HPDE6-E6E7 (cell line): Measurements from ENCODE around the gene GZMA.
"Not testable (repeated sequence)": the region's sequence is repeated elsewhere in the genome, so short reads cannot be mapped to it uniquely, and the experiment has no call there.

Experiments used
- DNase-seq: peaks from one replicate; pipeline ENCODE4 v3.0.0; 2011; ENCODE audit warnings: missing footprints; ENCODE audit errors: extremely low spot score

GZMA gene

GRCh38 chr5:55102348-55102747, at the start of gene GZMA:
TSS of gene GZMA (plus strand) at chr5:55102646. CDS start at chr5:55102683, 37 bp downstream.
- DNase-seq, result no peak

DNA sequence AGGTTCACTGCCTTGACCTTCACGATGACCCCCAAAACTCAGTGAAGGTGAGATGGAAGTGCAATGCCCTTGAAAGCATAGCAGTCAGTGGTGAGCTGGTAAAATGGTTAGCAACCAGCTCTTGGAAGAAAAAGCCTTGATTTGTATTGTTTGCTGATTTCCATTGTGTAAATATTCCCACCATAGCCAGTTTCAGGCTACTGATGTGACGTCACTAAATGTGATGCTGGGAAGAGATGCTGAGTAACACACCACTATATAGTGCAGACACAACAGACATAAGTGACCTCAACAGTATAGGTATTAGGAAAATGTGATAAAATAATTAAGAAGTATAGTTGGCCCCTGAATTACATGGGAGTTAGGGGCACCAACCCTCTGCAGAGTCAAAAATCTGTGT, 47.3 kb upstream of the GZMA start:
- no peak for DNase-seq

GRCh38 chr5:55062039-55062779, 40.2 kb upstream of the GZMA start:
- DNase-seq, result no peak

GRCh38 chr5:55063220-55063863, 39.1 kb upstream of the GZMA start:
- peak; percentile 21 for DNase-seq

- no peak for DNase-seq
Observed at GRCh38 chr5:55063899-55064298, 38.5 kb upstream of the GZMA start.

DNA sequence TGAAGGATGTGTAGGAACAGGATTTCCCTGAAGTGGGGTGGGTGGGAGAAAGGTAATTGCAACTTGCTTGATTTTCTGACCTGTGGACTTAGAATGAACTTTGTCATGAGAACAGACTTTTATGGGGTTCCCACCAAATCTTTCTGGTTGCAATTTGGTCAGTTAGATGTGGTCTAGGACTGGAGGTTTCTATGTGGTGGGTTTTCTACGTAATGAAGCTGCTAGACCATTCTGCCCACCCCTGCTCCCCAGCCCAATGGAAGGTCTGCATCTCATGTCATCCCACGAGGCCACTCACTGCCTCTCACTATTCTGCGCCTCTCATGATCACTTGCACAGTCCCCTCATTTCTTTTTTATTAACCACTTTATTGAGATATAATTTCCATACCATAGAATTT, 37.9 kb upstream of the GZMA start:
- no peak for DNase-seq

- no peak for DNase-seq
Observed at GRCh38 chr5:55066277-55066676, 36.2 kb upstream of the GZMA start.

DNA sequence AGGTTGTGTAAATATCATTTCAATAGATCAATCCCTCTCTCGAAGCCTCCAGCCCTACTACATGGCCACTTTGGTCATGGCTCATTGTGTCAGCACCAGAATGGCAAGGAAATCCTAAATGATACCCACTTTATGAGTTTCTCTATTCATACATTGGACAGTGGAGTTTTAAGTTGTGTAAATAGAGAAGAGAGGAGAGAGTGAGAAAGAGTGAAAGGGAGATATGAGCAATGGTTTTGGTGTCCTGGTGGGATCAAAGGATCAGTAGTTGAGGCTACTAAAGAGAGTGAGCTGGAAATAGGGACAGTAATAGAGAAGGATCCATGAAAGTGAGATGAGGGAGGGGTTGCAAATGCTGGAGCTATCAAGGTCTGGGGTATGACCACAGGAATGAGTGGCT, 31.5 kb upstream of the GZMA start:
- no peak for DNase-seq

- DNase-seq, result no peak
Observed at GRCh38 chr5:55071413-55071812, 31.0 kb upstream of the GZMA start.

- DNase-seq, result no peak
Observed at GRCh38 chr5:55072666-55073065, 29.8 kb upstream of the GZMA start.

- no peak for DNase-seq
Observed at GRCh38 chr5:55073211-55073610, 29.2 kb upstream of the GZMA start.

- no peak for DNase-seq
Observed at GRCh38 chr5:55081541-55081940, 20.9 kb upstream of the GZMA start.

- DNase-seq, result not testable (repeated sequence)
Observed at GRCh38 chr5:55089301-55089700, 13.1 kb upstream of the GZMA start.

DNA sequence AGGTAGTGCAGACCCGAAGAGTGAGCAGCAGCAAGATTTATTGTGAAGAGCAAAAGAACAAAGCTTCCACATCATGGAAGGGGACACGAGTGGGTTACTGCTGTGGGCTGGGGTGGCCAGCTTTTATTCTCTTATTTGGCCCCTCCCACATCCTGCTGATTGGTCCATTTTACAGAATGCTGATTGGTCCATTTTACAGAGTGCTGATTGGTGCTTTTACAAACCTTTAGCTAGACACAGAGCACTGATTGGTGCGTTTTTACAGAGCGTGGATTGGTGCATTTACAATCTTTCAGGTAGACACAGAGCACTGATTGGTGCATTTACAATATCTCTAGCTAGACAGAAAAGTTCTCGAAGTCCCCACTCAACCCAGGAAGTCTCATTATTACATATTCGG, 11.4 kb upstream of the GZMA start:
- not testable (repeated sequence) for DNase-seq

DNA sequence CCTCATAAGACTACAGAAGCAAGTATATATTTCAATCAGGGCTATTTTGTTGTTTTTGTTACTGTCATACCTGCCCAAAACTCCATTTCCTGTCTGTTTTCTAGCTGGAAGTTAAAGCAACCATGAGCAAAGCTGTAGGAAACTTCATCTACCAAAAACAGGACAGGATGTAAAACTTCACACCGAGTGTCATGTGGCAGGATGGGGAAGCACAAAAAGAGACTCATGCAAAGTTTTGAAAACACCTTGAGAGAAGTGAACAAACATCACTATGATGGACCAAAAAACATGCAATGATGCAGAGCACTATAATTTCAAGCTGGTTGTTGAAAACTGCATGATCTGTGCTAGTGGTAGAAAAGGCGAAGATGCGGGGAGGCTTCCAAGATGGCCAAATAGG, 6.3 kb upstream of the GZMA start:
- DNase-seq, result no peak

- no peak for DNase-seq
Observed at GRCh38 chr5:55096861-55097260, 5.6 kb upstream of the GZMA start.

DNA sequence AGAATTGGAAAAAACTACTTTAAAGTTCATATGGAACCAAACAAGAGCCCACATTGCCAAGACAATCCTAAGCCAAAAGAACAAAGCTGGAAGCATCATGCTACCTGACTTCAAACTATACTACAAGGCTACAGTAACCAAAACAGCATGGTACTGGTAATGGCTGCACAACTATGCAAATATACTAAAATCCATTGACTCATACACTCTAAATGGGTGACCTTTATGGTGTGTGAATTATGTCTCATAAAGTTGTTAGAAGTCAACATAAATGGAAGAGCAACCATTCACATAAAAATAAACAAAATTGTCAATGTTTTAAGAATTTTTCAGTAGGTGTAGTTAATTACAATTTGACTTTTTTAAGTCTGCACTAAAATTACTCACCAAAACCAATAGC, 1.3 kb upstream of the GZMA start:
- not testable (repeated sequence) for DNase-seq

DNA sequence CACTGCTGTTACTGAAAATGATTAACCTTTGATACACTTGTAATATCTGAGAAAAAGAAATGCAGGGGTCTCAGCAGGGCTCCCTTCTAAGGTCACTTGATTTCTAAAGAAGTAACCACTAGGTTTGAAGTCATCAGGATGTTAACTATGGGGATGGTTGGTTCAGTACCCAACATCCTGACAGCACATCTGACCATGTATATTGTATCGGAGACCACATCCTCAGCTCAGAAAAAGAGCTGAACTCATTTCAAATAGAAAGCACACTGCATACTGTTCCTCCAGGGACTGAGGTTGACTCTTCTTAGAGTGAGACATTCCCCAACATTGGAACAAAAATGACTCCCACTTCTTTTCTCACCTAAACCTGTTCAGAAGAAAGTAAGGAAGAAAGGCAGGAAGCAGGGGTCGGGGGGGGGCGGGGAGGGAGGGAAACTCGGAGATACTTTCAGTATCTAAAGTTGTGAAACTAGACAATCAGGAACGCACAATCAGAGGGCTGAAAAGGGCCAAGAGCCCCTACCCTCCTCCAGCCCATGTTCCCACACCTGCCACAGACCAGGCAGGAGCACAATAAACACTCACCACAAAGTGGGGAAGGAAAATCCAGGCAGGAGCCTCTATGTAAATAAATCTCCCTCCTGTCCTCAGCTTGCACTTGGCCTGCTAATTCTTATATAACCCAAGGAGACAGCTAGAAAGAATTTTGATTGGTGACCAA, 730 bp upstream of the GZMA start:
- DNase-seq, result no peak

- no peak for DNase-seq
Observed at GRCh38 chr5:55104036-55104772, 1.8 kb downstream of the GZMA start.

DNA sequence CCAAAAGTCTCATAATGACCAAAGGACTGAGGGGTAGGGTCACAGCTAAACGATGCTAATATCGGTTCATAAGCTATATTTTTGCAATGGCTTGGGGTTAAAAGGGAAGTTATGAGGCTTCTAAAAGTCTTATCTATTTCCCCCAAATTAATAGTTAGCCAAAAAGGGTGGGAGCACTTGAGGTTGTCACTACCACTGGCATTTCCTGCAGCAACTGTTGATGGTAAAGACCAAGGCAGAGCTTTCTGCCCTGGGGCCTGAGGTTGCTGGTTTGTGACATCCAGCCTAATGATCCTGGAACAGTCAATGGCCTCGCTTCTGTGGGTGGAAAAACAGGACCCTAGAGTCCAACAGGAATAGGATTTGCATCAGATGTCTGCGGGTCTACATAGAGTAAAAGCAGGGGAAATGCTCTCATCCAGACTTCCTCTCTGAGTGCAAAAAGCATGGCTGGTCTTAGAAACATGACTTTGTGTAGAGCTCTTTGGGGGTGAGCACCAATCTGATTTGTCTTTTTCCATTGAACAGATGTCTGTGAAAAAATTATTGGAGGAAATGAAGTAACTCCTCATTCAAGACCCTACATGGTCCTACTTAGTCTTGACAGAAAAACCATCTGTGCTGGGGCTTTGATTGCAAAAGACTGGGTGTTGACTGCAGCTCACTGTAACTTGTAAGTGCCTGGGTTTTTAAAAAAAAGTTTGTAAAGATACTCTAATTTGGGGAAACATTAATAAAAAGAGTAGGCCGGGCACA, 2.7 kb downstream of the GZMA start:
- DNase-seq, result no peak

GRCh38 chr5:55105976-55106375, 3.5 kb downstream of the GZMA start:
- DNase-seq, result not testable (repeated sequence)
